ENCODE data around the gene HNRNPA1. TPM values are rescaled to one million over a fixed set of nuclear protein-coding genes. Genes with fewer than 3 reads are reported as not detected.
"Not testable (repeated sequence)": the region's sequence is repeated elsewhere in the genome, so short reads cannot be mapped to it uniquely, and the experiment has no call there.

The HNRNPA1 gene
- total and polyA plus RNA-seq, 2 donors (not counting 3 experiments of a cell fraction or from before 2014, with no cell fraction given) = 566 to 1,470 TPM

DNA sequence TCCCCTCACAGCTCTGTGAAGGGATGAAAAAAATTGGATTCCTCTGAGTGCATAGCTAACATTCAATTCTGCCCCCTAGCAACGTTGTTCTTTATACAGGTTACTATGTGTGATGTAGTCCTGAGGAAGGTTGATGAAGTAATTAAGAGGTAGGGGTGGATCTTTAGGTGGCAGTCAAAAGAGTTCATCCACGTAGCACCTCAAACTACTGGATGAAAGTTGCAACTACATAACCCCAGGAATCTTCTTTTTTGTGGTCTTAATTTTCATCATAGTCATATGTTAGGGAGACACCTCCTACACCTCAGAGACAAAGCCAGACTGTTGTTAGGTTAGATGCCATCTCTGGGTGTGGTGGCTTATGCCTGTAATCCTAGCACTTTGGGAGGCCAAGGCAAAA lies 30.5 kb downstream of the HNRNPA1 start:
- TF ChIP-seq FOS (IDR thresholded peaks at IDR 0.05; ENCODE audit: borderline replicate concordance, insufficient read depth, low read length) (no peak), POLR2AphosphoS5 (IDR thresholded peaks at IDR 0.05; ENCODE audit: insufficient read depth, low read depth, low read length) (no peak), POLR2A (IDR thresholded peaks at IDR 0.05; ENCODE audit: low read depth, low read length) (no peak), EZH2 (IDR thresholded peaks at IDR 0.05; ENCODE audit: borderline replicate concordance, low read depth, low read length, severe bottlenecking) (no peak), JUN (IDR thresholded peaks at IDR 0.05; ENCODE audit: borderline replicate concordance, insufficient read depth, insufficient read length, low read depth) (no peak), MYC (IDR thresholded peaks at IDR 0.05; ENCODE audit: low read depth, low read length) (no peak), GATA2 (IDR thresholded peaks at IDR 0.05; ENCODE audit: insufficient read depth, insufficient read length, low read depth, low read length) (no peak)
- TF ChIP-seq, protein P1, sequence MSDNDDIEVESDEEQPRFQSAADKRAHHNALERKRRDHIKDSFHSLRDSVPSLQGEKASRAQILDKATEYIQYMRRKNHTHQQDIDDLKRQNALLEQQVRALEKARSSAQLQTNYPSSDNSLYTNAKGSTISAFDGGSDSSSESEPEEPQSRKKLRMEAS (IDR thresholded peaks at IDR 0.05; ENCODE audit: insufficient read depth, insufficient read length) = no peak
- TF ChIP-seq, protein P2, sequence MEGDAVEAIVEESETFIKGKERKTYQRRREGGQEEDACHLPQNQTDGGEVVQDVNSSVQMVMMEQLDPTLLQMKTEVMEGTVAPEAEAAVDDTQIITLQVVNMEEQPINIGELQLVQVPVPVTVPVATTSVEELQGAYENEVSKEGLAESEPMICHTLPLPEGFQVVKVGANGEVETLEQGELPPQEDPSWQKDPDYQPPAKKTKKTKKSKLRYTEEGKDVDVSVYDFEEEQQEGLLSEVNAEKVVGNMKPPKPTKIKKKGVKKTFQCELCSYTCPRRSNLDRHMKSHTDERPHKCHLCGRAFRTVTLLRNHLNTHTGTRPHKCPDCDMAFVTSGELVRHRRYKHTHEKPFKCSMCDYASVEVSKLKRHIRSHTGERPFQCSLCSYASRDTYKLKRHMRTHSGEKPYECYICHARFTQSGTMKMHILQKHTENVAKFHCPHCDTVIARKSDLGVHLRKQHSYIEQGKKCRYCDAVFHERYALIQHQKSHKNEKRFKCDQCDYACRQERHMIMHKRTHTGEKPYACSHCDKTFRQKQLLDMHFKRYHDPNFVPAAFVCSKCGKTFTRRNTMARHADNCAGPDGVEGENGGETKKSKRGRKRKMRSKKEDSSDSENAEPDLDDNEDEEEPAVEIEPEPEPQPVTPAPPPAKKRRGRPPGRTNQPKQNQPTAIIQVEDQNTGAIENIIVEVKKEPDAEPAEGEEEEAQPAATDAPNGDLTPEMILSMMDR (IDR thresholded peaks at IDR 0.05; ENCODE audit: extremely low read depth in 1 of 2, insufficient read depth in 1 of 2, low read depth in 1 of 2, low read length in 2 of 2) = no peak
- dilution Hi-C loops (cut with MboI; ENCODE audit: extremely low pct_ligation_motif_present, low sequenced_read_pairs) (no loop called here), intact Hi-C loops (cut with micrococcal nuclease) (no loop called here)
- no peaks in the 10 kb centered on the region for H3K4me1 ChIP-seq (ENCODE audit: control insufficient read depth, extremely low read depth, insufficient read depth, low read length)
- FAIRE-seq (no peak), DNase-seq (ENCODE audit: low read depth, low spot score) (no peak)
- H4K20me1 ChIP-seq (replicated peaks; ENCODE audit: control insufficient read depth, extremely low read depth, insufficient read depth, low read length) = no peaks in the 10 kb centered on the region
- H2AFZ ChIP-seq (ENCODE audit: low read depth, low read length) = no peak overlapping the region
- H3K36me3 ChIP-seq (ENCODE audit: control insufficient read depth in 2 of 2, extremely low read depth in 1 of 2, insufficient read depth in 2 of 2, low read length in 2 of 2) = no peaks in the 10 kb centered on the region
- H3K4me2 ChIP-seq (ENCODE audit: insufficient read depth, low read length) = no peak overlapping the region
- H3K9ac ChIP-seq (replicated peaks; ENCODE audit: extremely low read depth, insufficient read depth, low read length) = no peak overlapping the region
- H3K27ac ChIP-seq (ENCODE audit: insufficient read depth, low read depth, low read length) = no peak overlapping the region
- no peaks in the 10 kb centered on the region for H3K9me1 ChIP-seq (replicated peaks; ENCODE audit: control insufficient read depth, extremely low read depth, insufficient read depth, low read length)
- no peaks in the 10 kb centered on the region for H3K79me2 ChIP-seq (ENCODE audit: control insufficient read depth, insufficient read depth, low read length)
- no TSS peak for BruUV-seq (replicated peaks)
- CTCF ChIA-PET = interaction anchor here (0.7 to 1.5 kb wide), 3 partner anchors 26 to 59 kb away, joined by 3 to 6 read pairs (median 3); no protein-coding TSS in a partner anchor
- no peak overlapping the region for H3K4me3 ChIP-seq (replicated peaks in 1 of 3; ENCODE audit: insufficient read depth in 1 of 3, low read depth in 1 of 3, low read length in 3 of 3)
- peaks cover 2 to 3% of the 10 kb centered on the region in 2 experiments for H3K27me3 ChIP-seq (ENCODE audit: control insufficient read depth in 2 of 2, insufficient read depth in 2 of 2, low read length in 2 of 2)
- no peaks in the 10 kb centered on the region for H3K9me3 ChIP-seq (replicated peaks; ENCODE audit: control insufficient read depth, insufficient read depth, low read length)
- POLR2A ChIA-PET = no interaction called here

DNA sequence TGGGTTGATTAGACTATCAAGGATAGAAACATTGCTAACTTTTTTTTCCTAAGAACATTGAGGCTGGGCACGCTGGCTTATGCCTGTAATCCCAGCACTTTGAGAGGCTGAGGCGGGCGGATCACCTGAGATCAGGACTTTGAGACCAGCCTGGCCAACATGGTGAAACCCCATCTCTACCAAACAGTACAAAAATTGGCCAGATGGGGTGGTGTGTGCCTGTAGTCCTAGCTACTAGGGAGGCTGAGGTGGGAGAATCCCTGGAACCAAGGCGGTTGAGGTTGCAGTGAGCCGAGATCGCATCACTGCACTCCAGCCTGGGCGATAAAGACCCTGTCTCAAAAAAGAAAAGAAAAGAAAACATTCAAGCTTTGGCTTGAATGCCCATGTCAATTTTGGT lies 31.8 kb downstream of the HNRNPA1 start:
- DNase-seq (ENCODE audit: low read depth, low spot score); H3K9me1 ChIP-seq (replicated peaks; ENCODE audit: control insufficient read depth, extremely low read depth, insufficient read depth, low read length); H3K79me2 ChIP-seq (ENCODE audit: control insufficient read depth, insufficient read depth, low read length); H3K27ac ChIP-seq (ENCODE audit: insufficient read depth, low read depth, low read length); H3K4me1 ChIP-seq (ENCODE audit: control insufficient read depth, extremely low read depth, insufficient read depth, low read length); H3K36me3 ChIP-seq (ENCODE audit: control insufficient read depth in 2 of 2, extremely low read depth in 1 of 2, insufficient read depth in 2 of 2, low read length in 2 of 2); H3K4me3 ChIP-seq (replicated peaks in 1 of 3; ENCODE audit: insufficient read depth in 1 of 3, low read depth in 1 of 3, low read length in 3 of 3); FAIRE-seq; H3K9me3 ChIP-seq (replicated peaks; ENCODE audit: control insufficient read depth, insufficient read depth, low read length); BruUV-seq (replicated peaks); dilution Hi-C loops (cut with MboI; ENCODE audit: extremely low pct_ligation_motif_present, low sequenced_read_pairs); H4K20me1 ChIP-seq (replicated peaks; ENCODE audit: control insufficient read depth, extremely low read depth, insufficient read depth, low read length); intact Hi-C loops (cut with micrococcal nuclease); H2AFZ ChIP-seq (ENCODE audit: low read depth, low read length); H3K4me2 ChIP-seq (ENCODE audit: insufficient read depth, low read length); H3K27me3 ChIP-seq (ENCODE audit: control insufficient read depth in 2 of 2, insufficient read depth in 2 of 2, low read length in 2 of 2); POLR2A ChIA-PET; H3K9ac ChIP-seq (replicated peaks; ENCODE audit: extremely low read depth, insufficient read depth, low read length): not testable (repeated sequence)
- CTCF ChIA-PET = interaction anchor here (1.1 to 1.5 kb wide), 2 partner anchors 13 to 19 kb away, joined by 3 to 8 read pairs; partner anchors contain the start of gene COPZ1
